Measurements from ENCODE around the gene CTNND2.
"Not testable (repeated sequence)": the region's sequence is repeated elsewhere in the genome, so short reads cannot be mapped to it uniquely, and the experiment has no call there.

CTNND2 gene

DNA sequence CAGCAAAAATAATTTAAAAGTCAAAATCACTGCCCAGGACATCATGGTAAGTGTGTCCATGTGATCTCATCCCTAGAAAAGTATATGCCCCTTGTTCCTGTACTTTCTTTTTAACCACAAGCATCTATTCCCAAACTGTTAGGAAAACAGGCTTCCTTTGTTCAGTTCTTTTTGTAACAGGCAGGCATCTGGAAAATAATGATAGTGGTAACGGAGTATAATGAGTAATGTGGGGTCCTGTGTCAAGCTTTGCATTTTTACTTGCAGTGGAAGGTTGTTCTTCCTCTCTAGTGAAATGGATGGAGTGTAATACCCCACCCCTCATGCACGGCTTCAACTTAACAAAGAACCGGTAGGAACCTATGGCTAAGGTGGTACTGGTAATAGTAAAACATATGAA, 532.1 kb downstream of the CTNND2 start:
- DNase-seq, result no peak

DNA sequence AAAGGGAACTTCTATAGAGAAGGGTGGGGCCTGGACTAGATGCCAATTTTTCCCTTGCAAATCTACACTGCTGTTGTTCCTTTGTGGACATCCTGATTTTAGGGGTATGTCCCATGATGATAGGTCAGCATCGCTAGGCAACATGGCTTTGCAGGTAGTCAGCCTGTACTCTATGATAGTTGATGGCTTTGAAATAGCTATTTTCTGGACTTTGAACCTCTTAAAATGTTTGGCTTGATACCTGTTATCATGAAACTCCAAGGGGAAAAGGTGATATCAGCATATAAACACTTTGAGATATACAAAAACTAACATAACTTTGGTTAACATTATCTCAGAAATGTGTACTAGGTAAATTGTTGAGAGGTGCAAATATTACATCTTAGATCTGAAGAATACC, 533.2 kb downstream of the CTNND2 start:
- DNase-seq, result no peak

DNA sequence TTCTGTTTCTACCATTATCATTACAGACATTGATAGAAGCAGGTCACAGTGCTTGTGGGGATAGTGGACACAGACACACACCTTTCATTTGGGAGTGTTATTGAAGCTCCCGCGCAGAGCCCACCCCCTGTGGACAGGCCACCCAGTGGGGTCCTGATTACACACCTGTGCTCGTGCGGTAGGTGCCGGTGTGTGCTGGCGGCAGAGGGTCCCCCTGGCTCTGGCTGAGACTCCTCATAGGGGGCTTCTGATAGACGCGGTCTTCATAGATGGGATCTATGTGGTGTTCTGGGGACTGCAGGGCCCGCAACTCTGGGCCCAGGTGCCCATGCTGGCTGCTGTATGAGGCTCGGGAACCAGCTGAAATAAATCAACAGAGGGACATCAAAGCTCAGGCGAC, 539.7 kb downstream of the CTNND2 start:
- DNase-seq, result no peak

DNA sequence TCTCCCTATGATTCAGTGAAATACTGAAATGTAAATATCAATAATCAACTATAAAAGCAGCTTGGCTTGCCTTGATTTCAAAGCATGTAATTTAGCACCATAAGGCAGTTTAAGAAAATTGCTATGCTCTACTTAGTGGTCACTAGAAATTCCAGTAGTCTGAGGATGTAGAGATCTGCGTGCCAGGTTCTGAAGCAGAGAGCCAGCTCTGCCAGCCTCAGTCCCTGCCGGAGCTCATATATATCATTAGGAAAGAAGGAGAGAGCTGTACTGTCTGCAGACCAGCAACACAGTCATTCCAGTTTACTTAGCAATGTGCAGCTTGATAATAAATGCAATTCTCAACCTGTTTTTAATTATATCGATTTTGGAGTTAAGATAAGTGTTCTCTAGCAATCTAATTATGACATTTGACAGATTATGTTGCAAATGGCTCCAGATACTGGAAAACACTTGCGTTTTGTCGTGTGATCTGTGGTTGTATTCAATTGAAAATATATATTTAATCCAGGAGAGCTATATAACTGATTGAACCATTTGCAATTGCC, 540.5 kb downstream of the CTNND2 start:
- no peak for DNase-seq

DNA sequence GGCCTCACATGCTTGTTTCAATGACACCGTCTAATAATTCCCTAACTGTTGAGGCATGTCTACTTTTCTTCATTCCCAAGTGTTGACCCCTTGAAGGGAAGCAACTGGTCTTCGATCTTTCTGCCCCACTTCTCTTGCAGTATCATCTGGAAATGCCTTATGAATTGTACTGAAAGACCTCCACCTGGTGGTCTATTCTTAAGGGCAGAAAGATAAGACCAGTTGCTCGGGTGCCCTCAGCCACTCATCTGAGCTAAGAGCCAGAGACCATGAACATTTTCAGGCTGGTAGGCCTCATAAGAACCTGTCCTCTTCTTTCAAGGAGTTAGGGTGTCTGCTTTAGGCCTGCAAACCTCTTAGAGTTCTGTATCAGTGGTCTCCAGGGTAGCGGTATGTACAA, 542.5 kb downstream of the CTNND2 start:
- no peak for DNase-seq

DNA sequence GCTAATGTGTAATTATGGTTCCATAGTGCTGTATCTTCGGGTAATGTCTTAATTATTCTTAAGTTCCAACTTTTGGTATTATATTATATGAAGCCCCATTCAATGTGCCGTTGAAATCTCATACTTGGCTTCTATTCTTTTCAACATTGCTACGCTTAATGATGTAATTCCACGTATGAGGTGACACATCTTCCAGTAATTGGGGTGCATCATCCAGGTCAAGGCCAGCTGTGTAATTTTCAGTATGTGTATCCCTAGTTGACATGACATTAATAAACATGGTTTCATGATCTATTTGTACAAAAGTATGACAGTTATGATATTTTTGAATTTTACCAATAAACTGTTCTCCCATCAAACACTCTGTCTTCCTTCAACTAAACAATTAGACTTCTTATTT, 546.3 kb downstream of the CTNND2 start:
- DNase-seq, result no peak

DNA sequence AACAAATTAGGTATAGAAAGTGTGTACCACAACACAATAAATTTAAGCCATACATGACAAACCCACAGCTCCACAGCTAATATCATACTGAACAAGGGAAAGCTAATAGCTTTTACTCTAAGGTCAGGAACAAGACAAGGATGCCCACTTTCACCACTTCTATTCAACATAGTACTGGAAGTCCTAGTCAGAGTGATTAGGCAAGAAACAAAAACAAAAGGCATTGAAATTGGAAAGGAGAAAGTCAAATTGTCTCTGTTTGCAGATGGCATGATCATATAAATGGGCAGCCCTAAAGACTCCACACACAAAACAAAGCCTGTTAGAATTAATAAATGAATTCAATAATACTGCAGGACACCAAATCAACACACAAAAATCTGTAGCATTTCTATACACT, 548.8 kb downstream of the CTNND2 start:
- no peak for DNase-seq

DNA sequence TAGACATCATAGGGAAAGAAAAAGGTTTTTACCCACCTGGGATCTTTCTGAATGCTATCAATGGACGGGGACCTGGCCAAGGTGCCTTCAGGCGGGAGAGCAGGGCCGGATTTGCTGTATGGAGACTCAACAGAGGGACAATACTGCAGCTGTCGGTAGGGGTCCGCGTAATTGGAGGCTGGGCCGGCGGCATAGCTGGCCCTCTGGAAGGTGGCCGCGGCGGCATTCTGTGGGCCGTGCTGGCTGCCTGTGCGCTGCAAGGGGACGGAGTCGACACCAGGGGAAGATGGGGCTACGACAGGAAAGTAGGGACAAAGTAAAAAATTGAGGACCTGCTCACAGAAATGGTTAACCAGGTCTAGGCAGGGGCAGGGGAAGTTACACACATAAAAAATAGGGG, 557.9 kb downstream of the CTNND2 start:
- no peak for DNase-seq

DNA sequence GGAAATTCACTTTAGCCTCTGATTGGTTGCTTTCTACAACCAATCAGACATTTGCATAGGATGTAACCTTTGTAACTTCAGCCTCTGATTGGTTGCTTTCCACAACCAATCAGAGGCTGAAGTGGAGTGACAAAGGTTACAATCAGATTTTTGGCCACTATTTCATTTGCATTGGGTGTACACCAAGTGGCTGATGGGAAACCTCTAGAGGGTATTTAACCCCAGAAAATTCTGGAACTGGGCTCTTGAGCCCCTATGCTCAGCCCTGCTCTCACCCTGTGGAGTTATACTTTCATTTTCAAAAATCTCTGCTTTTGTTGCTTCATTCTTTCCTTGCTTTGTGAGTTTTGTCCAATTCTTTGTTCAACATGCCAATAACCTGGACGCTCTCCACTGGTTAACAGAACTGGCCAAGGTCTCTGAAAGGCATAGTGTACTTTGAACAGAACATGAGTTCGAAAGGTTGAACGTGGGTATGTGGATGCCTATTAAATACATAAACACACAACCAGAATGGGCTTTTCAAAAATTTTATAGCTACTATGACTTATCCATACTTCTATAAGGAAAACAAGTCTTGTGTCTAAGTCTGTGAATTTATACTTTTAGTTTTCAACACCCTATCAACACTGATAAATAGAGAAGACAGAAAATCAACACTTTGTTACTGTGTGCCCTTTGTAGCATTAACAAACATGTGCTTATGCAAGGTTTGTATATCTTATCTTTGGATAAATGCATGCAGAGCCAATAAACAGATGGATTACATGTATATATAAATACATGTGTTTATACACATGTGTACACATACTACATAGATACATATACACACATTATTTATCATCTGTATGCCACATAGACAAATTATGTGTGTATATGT, 568.1 kb downstream of the CTNND2 start:
- no peak for DNase-seq

DNA sequence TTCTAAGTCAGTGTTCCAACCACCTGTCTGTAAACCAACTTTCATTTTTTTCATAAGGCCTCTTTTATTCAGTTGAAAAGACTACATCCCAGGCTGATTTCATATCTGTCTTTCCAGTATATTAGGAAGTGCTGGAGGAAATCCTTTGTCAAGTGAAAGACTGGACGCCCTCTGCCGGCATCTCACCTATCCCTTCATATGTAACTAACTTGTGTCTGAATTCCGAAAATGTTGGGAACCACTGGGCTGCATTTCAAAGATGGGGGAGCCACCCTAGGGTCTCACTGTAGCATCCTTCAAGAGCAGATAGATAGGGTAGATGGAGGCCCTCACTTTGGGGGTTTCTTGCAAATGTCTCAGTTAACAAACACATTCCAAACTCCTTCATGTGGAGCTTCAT, 569.8 kb downstream of the CTNND2 start:
- no peak for DNase-seq

DNA sequence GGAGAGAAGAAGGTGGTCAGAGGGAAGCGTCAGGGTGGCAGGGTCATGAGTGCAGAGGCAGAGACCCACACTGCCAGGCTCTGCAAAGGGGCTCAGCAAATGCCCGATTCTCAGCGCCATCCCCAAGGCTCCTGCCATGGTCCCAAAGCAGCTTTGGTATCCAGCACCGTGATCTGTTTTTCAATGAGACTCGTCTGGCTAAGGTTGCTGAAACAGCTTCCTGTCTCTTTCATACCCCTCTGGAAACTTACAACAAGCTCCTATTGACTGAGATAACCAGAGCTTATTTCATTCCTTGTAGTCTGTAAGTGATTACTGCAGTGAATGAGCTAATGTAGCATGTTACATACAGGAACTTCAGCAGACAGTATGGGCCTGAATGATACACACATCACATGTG, 574.6 kb downstream of the CTNND2 start:
- no peak for DNase-seq

DNA sequence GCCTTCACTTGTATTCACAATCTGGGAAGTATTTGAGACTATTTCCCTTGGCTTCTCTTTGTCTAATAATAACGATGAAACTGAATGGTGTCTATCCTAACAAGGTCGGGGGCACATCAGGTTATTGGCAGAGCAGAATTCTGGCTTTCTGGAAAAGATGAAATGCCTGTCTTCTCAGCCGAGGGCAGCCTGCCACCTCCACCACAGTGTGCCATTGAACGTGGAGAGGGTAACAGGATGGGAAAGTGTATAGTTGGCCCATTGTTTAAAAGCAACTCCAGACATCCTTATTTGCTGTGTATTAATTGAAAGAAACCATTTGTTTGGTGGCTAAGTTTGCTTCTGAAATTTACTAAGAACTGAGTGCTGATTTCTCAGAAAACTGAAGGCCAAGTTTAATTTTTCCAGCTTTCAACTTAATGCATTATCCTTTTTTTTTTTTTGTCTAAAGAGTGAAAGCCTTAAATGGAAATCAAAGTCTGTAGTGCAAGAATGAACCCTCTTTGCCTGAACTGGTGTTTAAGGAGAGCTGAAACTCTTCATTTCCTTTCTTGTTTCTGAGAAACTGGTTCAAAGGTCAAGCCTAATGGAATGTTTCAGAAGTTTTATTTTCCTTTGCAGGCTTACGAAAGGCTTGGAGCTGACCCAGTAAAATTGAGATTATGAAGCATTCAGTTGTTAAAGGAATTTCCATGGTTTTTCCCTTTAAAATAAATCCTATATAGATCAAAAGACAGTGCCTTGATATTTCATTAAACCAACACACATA, 579.5 kb downstream of the CTNND2 start:
- DNase-seq, result no peak

DNA sequence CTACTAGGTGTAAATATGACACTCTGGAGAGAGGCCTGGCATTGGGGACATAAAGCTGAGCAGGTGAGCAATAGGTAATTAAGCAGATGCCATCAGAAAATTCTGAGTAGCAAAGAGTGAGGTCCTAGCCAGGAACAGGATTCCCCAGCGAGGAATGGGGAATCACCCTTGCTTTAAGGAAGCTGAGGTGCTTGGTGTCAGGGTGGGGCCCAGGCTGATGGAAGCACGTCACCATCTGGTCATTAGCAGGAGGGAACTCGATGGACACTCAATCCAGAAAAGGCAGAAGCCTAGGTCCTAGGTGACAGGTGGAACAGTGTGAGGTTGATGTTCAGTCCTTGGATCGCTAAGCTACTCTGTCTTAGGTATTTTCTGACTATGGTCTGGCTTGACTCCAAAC, 580.5 kb downstream of the CTNND2 start:
- no peak for DNase-seq

DNA sequence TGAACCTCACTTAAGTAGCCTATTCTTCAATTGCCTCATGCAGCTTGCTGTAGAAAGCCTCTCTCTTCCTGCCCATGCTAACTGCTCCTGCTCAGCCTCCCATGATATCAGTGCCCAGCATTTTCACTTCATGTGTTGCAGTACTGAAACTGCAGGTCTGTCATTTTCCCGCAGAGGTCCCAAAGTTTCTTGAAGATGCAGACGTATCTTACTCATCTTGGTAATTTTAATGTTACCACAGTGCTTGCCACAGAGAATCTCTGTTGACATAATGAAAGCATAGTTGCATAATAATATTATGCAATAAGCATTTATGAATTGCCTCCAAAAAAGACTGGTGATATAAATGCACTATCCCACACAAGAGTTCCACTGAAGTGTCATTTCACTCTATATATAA, 582.1 kb downstream of the CTNND2 start:
- DNase-seq, result no peak

DNA sequence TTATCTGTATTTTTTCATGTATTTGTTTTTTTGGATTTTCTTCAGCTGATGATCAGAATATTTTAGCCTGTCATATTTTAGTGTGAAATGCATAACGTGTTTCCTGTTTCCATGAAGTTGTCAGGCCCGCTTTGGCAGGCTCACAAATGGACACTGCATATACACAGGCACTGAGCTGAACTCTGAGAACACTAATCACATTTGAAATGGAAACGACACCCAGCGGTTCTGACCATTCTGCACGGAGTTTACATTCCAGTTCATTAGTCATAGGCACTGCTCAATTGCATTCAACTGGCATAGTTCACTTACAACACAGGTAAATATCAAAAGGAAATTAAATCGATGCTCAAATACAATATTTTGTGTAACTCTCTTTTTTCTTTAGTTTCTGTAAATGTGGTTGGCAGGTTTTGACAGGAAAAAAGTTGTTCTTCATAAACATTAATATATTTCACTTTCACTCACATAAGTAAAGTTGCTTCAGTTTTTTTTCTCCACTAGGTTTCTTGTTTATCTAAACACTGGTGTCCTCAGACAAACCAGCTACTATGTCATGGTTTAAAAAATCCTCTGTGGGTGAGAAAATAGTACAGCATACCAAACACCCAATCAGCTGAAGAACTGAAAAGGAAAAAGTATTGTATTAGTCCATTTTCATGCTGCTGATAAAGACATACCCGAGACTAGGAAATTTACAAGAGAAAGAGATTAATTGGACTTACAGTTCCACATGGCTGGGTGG, 584.2 kb downstream of the CTNND2 start:
- no peak for DNase-seq

DNA sequence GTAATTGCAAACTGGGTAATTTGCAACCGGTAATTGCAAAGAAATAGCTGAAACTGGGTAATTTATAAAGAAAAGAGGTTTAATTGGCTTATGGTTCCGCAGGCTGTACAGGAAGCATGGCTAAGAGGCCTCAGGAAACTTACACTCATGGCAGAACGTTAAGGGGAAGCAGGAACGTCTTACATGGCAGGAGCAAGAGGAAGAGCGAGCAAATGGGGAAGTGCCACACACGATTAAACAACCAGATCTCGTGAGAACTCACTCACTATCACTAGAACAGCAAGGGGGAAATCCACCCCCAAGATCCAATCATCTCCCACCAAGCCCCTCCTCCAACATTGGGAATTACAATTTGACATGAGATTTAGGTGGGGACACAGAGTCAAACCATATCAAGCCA, 590.6 kb downstream of the CTNND2 start:
- not testable (repeated sequence) for DNase-seq

DNA sequence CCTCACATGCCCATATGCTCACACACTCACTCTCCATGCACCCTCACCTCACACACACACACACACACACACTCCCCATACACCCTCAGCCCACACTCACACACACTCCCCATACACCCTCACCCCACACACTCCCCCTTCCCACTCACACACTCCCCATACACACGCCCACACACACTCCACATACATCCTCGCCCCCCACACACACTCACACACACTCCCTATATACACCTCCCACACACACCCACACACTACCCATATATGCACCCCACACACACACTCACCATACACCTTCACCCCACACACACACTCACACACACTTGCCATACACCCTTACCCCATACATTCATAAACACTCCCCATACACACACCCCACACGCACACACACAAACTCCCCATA, 592.5 kb downstream of the CTNND2 start:
- no peak for DNase-seq

DNA sequence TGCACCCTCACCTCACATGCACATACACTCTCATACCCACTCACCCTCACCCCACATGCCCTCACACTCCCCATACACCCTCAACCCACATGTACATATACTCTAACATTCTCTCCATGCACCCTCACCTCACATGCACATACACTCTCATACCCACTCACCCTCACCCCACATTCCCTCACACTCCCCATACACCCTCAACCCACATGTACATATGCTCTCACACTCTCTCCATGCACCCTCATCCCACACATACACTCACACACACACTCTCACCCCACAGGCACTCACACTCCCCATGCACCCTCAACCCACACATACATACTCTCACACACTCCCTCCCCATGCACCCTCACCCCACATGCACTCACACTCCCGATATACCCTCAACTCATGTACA, 593.0 kb downstream of the CTNND2 start:
- no peak for DNase-seq

DNA sequence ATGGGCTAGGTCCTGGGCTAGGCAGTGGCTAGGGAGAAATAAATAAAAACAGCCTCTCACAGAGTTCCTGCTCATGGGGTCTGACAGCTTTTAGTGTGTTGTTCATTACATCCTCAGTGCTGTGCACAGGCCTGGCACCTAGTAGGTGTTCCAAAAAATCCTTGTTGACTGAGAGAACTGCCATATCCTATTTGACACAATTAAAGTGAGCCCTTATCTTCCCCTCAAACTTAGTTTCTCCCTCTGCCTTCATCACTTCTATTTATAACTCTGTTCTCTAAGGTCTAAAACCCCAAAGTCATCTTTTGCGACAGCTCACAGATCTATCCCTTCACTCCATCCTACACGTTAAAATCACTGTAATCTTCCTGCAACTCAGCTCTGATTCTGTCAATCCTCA, 594.1 kb downstream of the CTNND2 start:
- DNase-seq, result no peak

DNA sequence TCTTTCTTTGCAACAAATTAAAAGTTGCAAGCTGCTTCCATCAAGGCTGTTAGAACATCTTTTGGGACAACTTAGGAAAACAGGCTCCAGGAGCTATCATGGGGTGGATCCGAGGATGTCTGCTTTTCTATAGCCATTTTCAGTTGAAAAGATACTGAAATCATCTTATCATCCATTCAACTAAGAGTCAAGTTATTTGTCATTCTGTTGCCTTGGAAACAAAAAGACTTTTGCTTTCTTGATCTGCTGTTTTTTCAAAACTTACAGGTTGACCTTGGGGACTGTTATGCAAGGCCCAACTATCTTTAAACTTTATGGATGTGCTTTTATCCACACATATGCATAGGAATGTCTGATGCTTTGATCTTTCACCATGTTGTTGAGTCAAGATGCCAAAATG, 597.9 kb downstream of the CTNND2 start:
- no peak for DNase-seq

DNA sequence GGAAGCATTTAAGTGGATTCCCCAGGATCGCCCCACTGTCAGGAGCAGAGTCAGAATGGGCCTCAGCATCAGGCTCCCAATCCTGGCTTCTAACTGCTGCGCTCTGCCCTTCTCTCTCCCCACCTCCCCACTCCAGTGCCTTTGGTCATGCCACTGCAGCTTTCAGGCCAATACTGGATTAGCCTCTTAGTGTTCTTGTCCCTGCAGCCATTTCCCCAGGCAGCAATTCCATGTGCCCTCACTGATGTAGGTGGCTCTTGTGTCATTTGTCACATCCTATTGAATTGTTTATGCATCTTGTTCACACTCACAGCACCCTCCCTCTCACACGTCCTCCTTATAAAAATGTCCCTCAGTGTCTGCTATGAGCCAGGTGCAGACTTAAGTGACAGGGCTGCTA, 599.0 kb downstream of the CTNND2 start:
- no peak for DNase-seq

DNA sequence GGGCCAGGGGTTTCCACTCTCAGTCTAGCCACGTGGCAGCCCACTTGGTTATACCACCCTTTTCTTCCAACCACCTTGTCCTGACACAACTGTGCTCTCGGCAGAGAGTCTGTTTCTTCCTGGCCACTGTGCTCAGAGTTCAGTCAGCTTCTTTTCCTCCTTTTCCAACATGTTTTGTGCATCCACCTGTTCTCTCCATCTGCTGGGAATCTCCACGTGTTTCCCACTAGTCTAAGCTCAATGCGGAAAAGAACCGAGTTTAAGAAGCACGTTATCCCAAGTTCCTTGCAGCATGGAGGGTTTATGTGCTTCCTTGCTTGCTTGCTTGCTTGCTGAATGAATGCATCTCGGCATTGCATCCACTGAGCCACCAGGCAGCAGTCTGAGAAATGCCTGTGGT, 599.6 kb downstream of the CTNND2 start:
- DNase-seq, result no peak

DNA sequence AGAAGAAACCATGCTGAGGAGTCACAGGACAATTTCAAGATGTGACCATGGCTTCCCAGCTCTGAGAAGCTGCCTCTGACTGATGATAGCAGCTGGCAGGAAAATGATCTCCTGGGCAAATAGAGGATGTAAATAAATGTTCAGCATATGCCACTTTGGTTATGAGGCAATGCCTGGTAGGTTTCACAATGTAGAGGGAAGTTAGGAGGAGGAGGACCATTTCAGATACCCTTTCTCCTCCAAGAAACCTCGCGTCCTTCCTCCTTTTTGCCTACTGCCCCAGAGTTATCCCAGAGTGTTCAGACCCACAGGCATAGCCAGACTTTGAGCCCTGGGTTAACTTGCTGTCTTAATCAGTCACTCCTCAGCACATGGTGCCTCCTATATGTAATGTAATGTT, 601.6 kb downstream of the CTNND2 start:
- DNase-seq, result no peak

Measured in activated CD4-positive, alpha-beta T cell treated with anti-CD3 and anti-CD28 coated beads for 1 hour (primary cell).